ENCODE measurements around the gene SLIT3. TPM values are rescaled to one million over a fixed set of nuclear protein-coding genes. Genes with fewer than 3 reads are reported as not detected.

SLIT3 gene
- total and polyA plus RNA-seq, 2 donors (not counting 3 experiments of a cell fraction or from before 2014, with no cell fraction given): 0.90 to 1.0 TPM

- no peaks in the 10 kb centered on the region for H4K20me1 ChIP-seq (replicated peaks; ENCODE audit: control insufficient read depth, extremely low read depth, insufficient read depth, low read length)
- BruUV-seq (replicated peaks): no TSS peak
- no peaks in the 10 kb centered on the region for H3K9me3 ChIP-seq (replicated peaks; ENCODE audit: control insufficient read depth, insufficient read depth, low read length)
- CTCF ChIA-PET: no interaction called here
- no peak overlapping the region for H2AFZ ChIP-seq (ENCODE audit: low read depth, low read length)
- FAIRE-seq: no peak
- intact Hi-C loops (cut with micrococcal nuclease) (no loop called here), dilution Hi-C loops (cut with MboI; ENCODE audit: extremely low pct_ligation_motif_present, low sequenced_read_pairs) (no loop called here)
- no peaks in the 10 kb centered on the region for H3K79me2 ChIP-seq (ENCODE audit: control insufficient read depth, insufficient read depth, low read length)
- TF ChIP-seq EZH2 (IDR thresholded peaks at IDR 0.05; ENCODE audit: borderline replicate concordance, low read depth, low read length, severe bottlenecking): no peak
- no peak for TF ChIP-seq MYC (IDR thresholded peaks at IDR 0.05; ENCODE audit: low read depth, low read length)
- no peak for TF ChIP-seq FOS (IDR thresholded peaks at IDR 0.05; ENCODE audit: borderline replicate concordance, insufficient read depth, low read length)
- TF ChIP-seq CTCF (IDR thresholded peaks at IDR 0.05; ENCODE audit: extremely low read depth in 1 of 2, insufficient read depth in 1 of 2, low read depth in 1 of 2, low read length in 2 of 2): no peak
- TF ChIP-seq MAX (IDR thresholded peaks at IDR 0.05; ENCODE audit: insufficient read depth, insufficient read length): no peak
- TF ChIP-seq POLR2AphosphoS5 (IDR thresholded peaks at IDR 0.05; ENCODE audit: insufficient read depth, low read depth, low read length): no peak
- no peak for TF ChIP-seq POLR2A (IDR thresholded peaks at IDR 0.05; ENCODE audit: low read depth, low read length)
- H3K9me1 ChIP-seq (replicated peaks; ENCODE audit: control insufficient read depth, extremely low read depth, insufficient read depth, low read length): no peaks in the 10 kb centered on the region
- DNase-seq (ENCODE audit: low read depth, low spot score): no peak
- no peaks in the 10 kb centered on the region for H3K36me3 ChIP-seq (ENCODE audit: control insufficient read depth in 2 of 2, extremely low read depth in 1 of 2, insufficient read depth in 2 of 2, low read length in 2 of 2)
- no peak overlapping the region for H3K4me2 ChIP-seq (ENCODE audit: insufficient read depth, low read length)
- H3K4me3 ChIP-seq (replicated peaks in 1 of 3; ENCODE audit: insufficient read depth in 1 of 3, low read depth in 1 of 3, low read length in 3 of 3): no peak overlapping the region
- H3K4me1 ChIP-seq (ENCODE audit: control insufficient read depth, extremely low read depth, insufficient read depth, low read length): no peaks in the 10 kb centered on the region
- H3K27ac ChIP-seq (ENCODE audit: insufficient read depth, low read depth, low read length): no peak overlapping the region
- peaks cover 5 to 14% of the 10 kb centered on the region in 2 experiments for H3K27me3 ChIP-seq (ENCODE audit: control insufficient read depth in 2 of 2, insufficient read depth in 2 of 2, low read length in 2 of 2)
- H3K9ac ChIP-seq (replicated peaks; ENCODE audit: extremely low read depth, insufficient read depth, low read length): no peak overlapping the region
- POLR2A ChIA-PET: no interaction called here
Measured at GRCh38 chr5:169295306-169295705, 5.6 kb downstream of the SLIT3 start.
